ENCODE data around the gene MBD3. TPM values are rescaled to one million over a fixed set of nuclear protein-coding genes. Genes with fewer than 3 reads are reported as not detected.

The MBD3 gene
- total and polyA plus RNA-seq, 2 experiments from 2014 or later = 66.6 to 84.5 TPM

- Histone ChIP-seq H3K36me3 (replicated peaks; ENCODE audit: insufficient read depth, low read depth) (no peaks in the 10 kb centered on the region), H3K4me1 (ENCODE audit: insufficient read depth) (peaks cover 17% of the 10 kb centered on the region), H2AFZ (peak within 1 kb of the TSS; percentile 87), H3K27ac (peak within 1 kb of the TSS; percentile 83), H4K20me1 (ENCODE audit: insufficient read depth, poor library complexity, severe bottlenecking) (peaks cover 22% of the 10 kb centered on the region), H3K27me3 (no peaks in the 10 kb centered on the region), H3K4me3 (peak within 1 kb of the TSS; percentile 92), H3K9me3 (ENCODE audit: low read depth) (no peaks in the 10 kb centered on the region), H3K79me2 (peaks cover 47% of the 10 kb centered on the region), H3K9me2 (replicated peaks; ENCODE audit: insufficient read depth) (no peaks in the 10 kb centered on the region), H3K4me2 (peak within 1 kb of the TSS; percentile 82)
- DNase-seq (ENCODE audit: low spot score) = peak; percentile 97
- WGBS (ENCODE audit: low lambda C conversion rate, missing lambda C conversion rate) = under 1% methylated on average over 75 of the region's 79 CpGs
- peak; percentile 77 for TF ChIP-seq CTCF (IDR thresholded peaks at IDR 0.05; ENCODE audit: poor library complexity)
- TF ChIP-seq EZH2phosphoT487 (IDR thresholded peaks at IDR 0.05; ENCODE audit: low read depth, severe bottlenecking, unreplicated experiment) = no peak
- no peak for TF ChIP-seq EZH2 (IDR thresholded peaks at IDR 0.05; ENCODE audit: borderline replicate concordance)
Observed at GRCh38 chr19:1605236-1606137, 12.8 kb upstream of the MBD3 start, which contains the start of gene UQCR11. UQCR11 (minus strand) TSS chr19:1605462; CDS start chr19:1605409, 53 bp downstream.

DNA sequence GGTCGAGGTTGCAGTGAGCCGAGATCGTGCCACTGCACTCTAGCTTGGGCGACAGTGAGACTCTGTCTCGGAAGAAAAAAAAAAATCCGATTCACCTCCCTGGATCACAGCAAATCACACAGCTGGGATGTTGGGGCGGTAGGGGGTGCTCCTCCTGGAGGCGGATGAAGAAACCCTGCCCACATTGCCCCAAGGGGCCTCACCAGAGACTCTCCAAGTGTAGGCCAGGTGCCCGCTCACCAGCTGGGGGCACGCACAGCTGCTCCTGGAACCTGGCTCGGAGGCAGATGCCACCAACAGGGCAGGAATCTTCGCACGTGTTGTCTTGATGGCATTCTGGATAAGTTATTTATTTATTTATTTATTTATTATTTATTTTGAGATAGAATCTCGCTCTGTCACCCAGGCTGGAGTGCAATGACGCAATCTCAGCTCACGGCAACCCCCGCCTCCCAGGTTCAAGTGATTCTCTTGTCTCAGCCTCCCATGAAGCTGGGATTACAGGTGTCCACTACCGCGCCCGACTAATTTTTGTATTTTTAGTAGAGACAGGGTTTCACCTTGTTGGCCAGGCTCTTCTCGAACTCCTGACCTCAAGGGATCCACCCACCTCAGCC is 9.5 kb upstream of the MBD3 start:
- no peak for DNase-seq (ENCODE audit: low spot score)
- no peak overlapping the region for H2AFZ ChIP-seq

GRCh38 chr19:1601613-1602064 is 9.0 kb upstream of the MBD3 start:
- Histone ChIP-seq H4K20me1 (ENCODE audit: insufficient read depth, poor library complexity, severe bottlenecking) (peaks cover 27% of the 10 kb centered on the region), H3K9me3 (ENCODE audit: low read depth) (no peaks in the 10 kb centered on the region), H3K36me3 (replicated peaks; ENCODE audit: insufficient read depth, low read depth) (no peaks in the 10 kb centered on the region), H3K9me2 (replicated peaks; ENCODE audit: insufficient read depth) (no peaks in the 10 kb centered on the region), H3K4me1 (ENCODE audit: insufficient read depth) (peaks cover 13% of the 10 kb centered on the region), H3K27ac (no peak overlapping the region), H2AFZ (no peak overlapping the region), H3K4me3 (no peak overlapping the region), H3K27me3 (no peaks in the 10 kb centered on the region), H3K4me2 (no peak overlapping the region), H3K79me2 (peaks cover 58% of the 10 kb centered on the region)
- WGBS (ENCODE audit: low lambda C conversion rate, missing lambda C conversion rate) = 96% methylated on average over 13 of the region's 14 CpGs
- TF ChIP-seq CTCF (IDR thresholded peaks at IDR 0.05; ENCODE audit: poor library complexity) = no peak
- no peak for TF ChIP-seq EZH2 (IDR thresholded peaks at IDR 0.05; ENCODE audit: borderline replicate concordance)
- no peak for TF ChIP-seq EZH2phosphoT487 (IDR thresholded peaks at IDR 0.05; ENCODE audit: low read depth, severe bottlenecking, unreplicated experiment)
- no peak for DNase-seq (ENCODE audit: low spot score)

More for the DNA sequence above, 9.5 kb upstream of the MBD3 start:
- Histone ChIP-seq H3K9me2 (replicated peaks; ENCODE audit: insufficient read depth) (no peaks in the 10 kb centered on the region), H3K4me1 (ENCODE audit: insufficient read depth) (peaks cover 17% of the 10 kb centered on the region), H3K27ac (no peak overlapping the region), H3K79me2 (peaks cover 58% of the 10 kb centered on the region), H3K4me2 (no peak overlapping the region), H3K9me3 (ENCODE audit: low read depth) (no peaks in the 10 kb centered on the region), H3K36me3 (replicated peaks; ENCODE audit: insufficient read depth, low read depth) (no peaks in the 10 kb centered on the region), H3K4me3 (no peak overlapping the region), H4K20me1 (ENCODE audit: insufficient read depth, poor library complexity, severe bottlenecking) (peaks cover 27% of the 10 kb centered on the region), H3K27me3 (no peaks in the 10 kb centered on the region)
- TF ChIP-seq EZH2phosphoT487 (IDR thresholded peaks at IDR 0.05; ENCODE audit: low read depth, severe bottlenecking, unreplicated experiment) (no peak), CTCF (IDR thresholded peaks at IDR 0.05; ENCODE audit: poor library complexity) (no peak), EZH2 (IDR thresholded peaks at IDR 0.05; ENCODE audit: borderline replicate concordance) (no peak)
- 98% methylated on average over 21 of the region's 21 CpGs for WGBS (ENCODE audit: low lambda C conversion rate, missing lambda C conversion rate)
